LHCN-M2 (cell line): Measurements from ENCODE around the gene LILRA1. TPM values are rescaled to one million over a fixed set of nuclear protein-coding genes. Genes with fewer than 3 reads are reported as not detected.
"Not testable (repeated sequence)": the region's sequence is repeated elsewhere in the genome, so short reads cannot be mapped to it uniquely, and the experiment has no call there.

ENCODE experiments used
- DNase-seq: peaks from one replicate; pipeline ENCODE4 v3.0.0-alpha.2; 2012; ENCODE audit warnings: low read depth
- total RNA-seq: library from RNA; depleted of rRNA; stranded (reverse); fragments of >200 nt; gene quantifications from 2 replicates; pipeline ENCODE4 v1.2.3, GENCODE V29; 2014

LILRA1 gene
- total RNA-seq, 1 experiment from 2014 or later, result not detected

GRCh38 chr19:54576411-54576976 is 16.9 kb upstream of the LILRA1 start:
- DNase-seq, result no peak

GRCh38 chr19:54577334-54577733 is 16.1 kb upstream of the LILRA1 start:
- no peak for DNase-seq

GRCh38 chr19:54578268-54578667 is 15.2 kb upstream of the LILRA1 start:
- DNase-seq, result not testable (repeated sequence)

GRCh38 chr19:54586397-54586796 is 7.0 kb upstream of the LILRA1 start:
- no peak for DNase-seq

- no peak for DNase-seq
Measured at GRCh38 chr19:54587026-54587425, 6.4 kb upstream of the LILRA1 start.

- not testable (repeated sequence) for DNase-seq
Measured at GRCh38 chr19:54593931-54594626, 647 bp downstream of the LILRA1 start.

- no peak for DNase-seq
Measured at GRCh38 chr19:54594737-54595136, 1.3 kb downstream of the LILRA1 start.

GRCh38 chr19:54595680-54596436 is 2.4 kb downstream of the LILRA1 start:
- not testable (repeated sequence) for DNase-seq

- no peak for DNase-seq
Measured at GRCh38 chr19:54600212-54600611, 6.8 kb downstream of the LILRA1 start.

GRCh38 chr19:54606230-54606629 is 12.8 kb downstream of the LILRA1 start:
- DNase-seq, result no peak

- no peak for DNase-seq
Measured at GRCh38 chr19:54606891-54607784, 13.7 kb downstream of the LILRA1 start.

- DNase-seq, result no peak
Measured at GRCh38 chr19:54607785-54608150, 14.3 kb downstream of the LILRA1 start.

GRCh38 chr19:54608205-54608604 is 14.8 kb downstream of the LILRA1 start:
- no peak for DNase-seq

- no peak for DNase-seq
Measured at GRCh38 chr19:54608792-54609191, 15.4 kb downstream of the LILRA1 start.

GRCh38 chr19:54609356-54609791 is 15.9 kb downstream of the LILRA1 start:
- DNase-seq, result no peak

GRCh38 chr19:54612428-54612827 is 19.0 kb downstream of the LILRA1 start:
- DNase-seq, result no peak

GRCh38 chr19:54614726-54615125 is 21.3 kb downstream of the LILRA1 start:
- DNase-seq, result no peak

GRCh38 chr19:54616057-54616456 is 22.6 kb downstream of the LILRA1 start:
- no peak for DNase-seq

GRCh38 chr19:54616821-54617560 is 23.6 kb downstream of the LILRA1 start:
- no peak for DNase-seq

- no peak for DNase-seq
Measured at GRCh38 chr19:54620464-54620863, 27.0 kb downstream of the LILRA1 start.

- DNase-seq, result no peak
Measured at GRCh38 chr19:54622431-54622830, 29.0 kb downstream of the LILRA1 start.
